Head of caudate nucleus (tissue), 42 donors: ENCODE measurements around the gene DRGX.

ENCODE experiments used
- DNase-seq, 42 donors: peaks; one replicate each; pipeline versions ENCODE4 v3.0.0 to v3.0.0-alpha.2; 2020 to 2021; ENCODE audit warnings: mixed read lengths in 7 of 42
- intact Hi-C: fragments of 100-400 bp; cut with DNase I; formaldehyde crosslinking; loops from one replicate; pipeline ENCODE4 v1.15.0; 2022

The DRGX gene

GRCh38 chr10:49409755-49410154 is 13.9 kb upstream of the DRGX start:
- intact Hi-C loops, result loop anchor here (5.0 kb wide), 1 partner anchor 103 kb away; no protein-coding TSS in a partner anchor
- peak in 2 of 42 donors; percentile 31 to 34 for DNase-seq

- DNase-seq, result peak in 2 of 42 donors; percentile 27 to 40
- intact Hi-C loops, result loop anchor here (5.0 kb wide), 1 partner anchor 104 kb away; no protein-coding TSS in a partner anchor
These were observed 12.8 kb upstream of the DRGX start for GRCh38 chr10:49408519-49409306.

GRCh38 chr10:49407552-49408137 is 11.8 kb upstream of the DRGX start:
- intact Hi-C loops, result loop anchor here (5.0 kb wide), 1 partner anchor 105 kb away; no protein-coding TSS in a partner anchor

GRCh38 chr10:49407151-49407550 is 11.3 kb upstream of the DRGX start:
- intact Hi-C loops, result loop anchor here (5.0 kb wide), 1 partner anchor 105 kb away; no protein-coding TSS in a partner anchor
- DNase-seq, result peak in 2 of 42 donors; percentile 26 to 32

More at GRCh38 chr10:49407552-49408137, 11.8 kb upstream of the DRGX start:
- peak; percentile 65 to 93 (median 86) for DNase-seq

GRCh38 chr10:49404321-49404878 is 8.5 kb upstream of the DRGX start:
- peak in 2 of 42 donors; percentile 24 to 28 for DNase-seq
- intact Hi-C loops, result no loop called here

- intact Hi-C loops, result no loop called here
- no peak for DNase-seq
These were observed 7.5 kb upstream of the DRGX start for GRCh38 chr10:49403363-49403762.

- intact Hi-C loops, result no loop called here
- DNase-seq, result peak in 2 of 42 donors; percentile 16 to 17
These were observed 4.5 kb upstream of the DRGX start for GRCh38 chr10:49400365-49400764.

- peak in 1 of 42 donors; percentile 19 for DNase-seq
These were observed 3.1 kb upstream of the DRGX start for GRCh38 chr10:49398986-49399385.

GRCh38 chr10:49398000-49398861 is 2.3 kb upstream of the DRGX start:
- intact Hi-C loops, result no loop called here
- peak in 26 of 42 donors; percentile 5 to 71 (median 38) for DNase-seq

More at GRCh38 chr10:49398986-49399385, 3.1 kb upstream of the DRGX start:
- intact Hi-C loops, result no loop called here

- DNase-seq, result peak in 2 of 42 donors; percentile 35 to 39
- intact Hi-C loops, result no loop called here
These were observed 1.4 kb upstream of the DRGX start for GRCh38 chr10:49397036-49397999.

- intact Hi-C loops, result no loop called here
- DNase-seq, result peak in 1 of 42 donors; percentile 11
These were observed 744 bp upstream of the DRGX start for GRCh38 chr10:49396666-49396999.

GRCh38 chr10:49394933-49395740 is 752 bp downstream of the DRGX start:
- DNase-seq, result peak in 2 of 42 donors; percentile 22 to 34
- intact Hi-C loops, result no loop called here

- intact Hi-C loops, result no loop called here
- DNase-seq, result peak in 2 of 42 donors; percentile 20 to 25
These were observed 2.1 kb downstream of the DRGX start for GRCh38 chr10:49393757-49394156.

- intact Hi-C loops, result no loop called here
- no peak for DNase-seq
These were observed 2.6 kb downstream of the DRGX start for GRCh38 chr10:49393301-49393700.

GRCh38 chr10:49389361-49389933 is 6.4 kb downstream of the DRGX start:
- peak in 1 of 42 donors; percentile 10 for DNase-seq
- intact Hi-C loops, result no loop called here

GRCh38 chr10:49388161-49388560 is 7.7 kb downstream of the DRGX start:
- intact Hi-C loops, result no loop called here
- DNase-seq, result peak in 1 of 42 donors; percentile 26

- DNase-seq, result peak in 1 of 42 donors; percentile 17
- intact Hi-C loops, result no loop called here
These were observed 8.8 kb downstream of the DRGX start for GRCh38 chr10:49387071-49387470.
